ENCODE measurements around the gene CNOT4. TPM values are rescaled to one million over a fixed set of nuclear protein-coding genes. Genes with fewer than 3 reads are reported as not detected.

The CNOT4 gene
- polyA plus RNA-seq, 2 of the 4 experiments (the other 2 are of a cell fraction): 10.0 to 16.4 TPM

DNA sequence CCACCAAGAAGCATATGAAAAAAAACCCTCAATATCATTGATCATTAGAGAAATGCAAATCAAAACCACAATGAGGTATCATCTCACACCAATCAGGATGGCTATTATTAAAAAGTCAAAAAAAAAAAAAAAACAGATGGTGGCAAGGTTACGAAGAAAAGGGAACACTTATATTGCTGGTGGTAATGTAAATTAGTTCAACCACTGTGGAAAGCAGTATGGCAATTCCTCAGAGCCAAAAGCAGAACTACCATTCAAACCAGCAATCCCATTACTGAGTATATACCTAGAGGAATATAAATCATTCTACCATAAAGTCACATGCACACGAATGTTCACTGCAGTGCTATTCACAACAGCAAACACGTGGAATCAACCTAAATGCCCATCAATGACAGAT lies 46.0 kb downstream of the CNOT4 start:
- CTCF ChIA-PET: interaction anchor here (0.7 kb wide), 1 partner anchor 43 kb away, joined by 3 read pairs; no protein-coding TSS in a partner anchor
- no peak for FAIRE-seq
- Histone ChIP-seq H3K9me3 (no peaks in the 10 kb centered on the region), H3K4me2 (no peak overlapping the region), H3K27ac (no peak overlapping the region), H3K4me3 (no peak overlapping the region), H3K4me1 (peaks cover 17% of the 10 kb centered on the region)
- DNase-seq (ENCODE audit: low read depth in 1 of 2, low spot score in 1 of 2): no peak
- POLR2A ChIA-PET: interaction anchor here (0.7 kb wide), 1 partner anchor 45 kb away, joined by 5 read pairs; no protein-coding TSS in a partner anchor
- TF ChIP-seq, protein P1, sequence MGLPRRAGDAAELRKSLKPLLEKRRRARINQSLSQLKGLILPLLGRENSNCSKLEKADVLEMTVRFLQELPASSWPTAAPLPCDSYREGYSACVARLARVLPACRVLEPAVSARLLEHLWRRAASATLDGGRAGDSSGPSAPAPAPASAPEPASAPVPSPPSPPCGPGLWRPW (IDR thresholded peaks at IDR 0.05): no peak
- TF ChIP-seq HOXA7 (CRISPR knock-in tag; IDR thresholded peaks at IDR 0.05) (no peak), POLR2AphosphoS2 (conservative IDR thresholded peaks at IDR 0.05; ENCODE audit: low read length) (no peak), GATA3 (IDR thresholded peaks at IDR 0.05; ENCODE audit: borderline replicate concordance) (no peak), FOSB (CRISPR knock-in tag; IDR thresholded peaks at IDR 0.05) (no peak), PHF8 (IDR thresholded peaks at IDR 0.05; ENCODE audit: borderline replicate concordance, low read depth) (no peak), CHD2 (IDR thresholded peaks at IDR 0.05; ENCODE audit: low read length, partially characterized antibody) (no peak), EHMT2 (IDR thresholded peaks at IDR 0.05; ENCODE audit: low read depth) (no peak), NFE2L2 (conservative IDR thresholded peaks at IDR 0.05; ENCODE audit: low read length) (no peak), CBX2 (IDR thresholded peaks at IDR 0.05; ENCODE audit: borderline replicate concordance, low read depth) (no peak), FOXS1 (CRISPR knock-in tag; IDR thresholded peaks at IDR 0.05) (no peak), ZC3H11A (IDR thresholded peaks at IDR 0.05) (no peak), TP53 (CRISPR knock-in tag; IDR thresholded peaks at IDR 0.05) (no peak), ZNF302 (CRISPR knock-in tag; IDR thresholded peaks at IDR 0.05) (no peak), ZFP36 (IDR thresholded peaks at IDR 0.05; ENCODE audit: borderline replicate concordance, partially characterized antibody) (no peak)
- TF ChIP-seq, protein P2, sequence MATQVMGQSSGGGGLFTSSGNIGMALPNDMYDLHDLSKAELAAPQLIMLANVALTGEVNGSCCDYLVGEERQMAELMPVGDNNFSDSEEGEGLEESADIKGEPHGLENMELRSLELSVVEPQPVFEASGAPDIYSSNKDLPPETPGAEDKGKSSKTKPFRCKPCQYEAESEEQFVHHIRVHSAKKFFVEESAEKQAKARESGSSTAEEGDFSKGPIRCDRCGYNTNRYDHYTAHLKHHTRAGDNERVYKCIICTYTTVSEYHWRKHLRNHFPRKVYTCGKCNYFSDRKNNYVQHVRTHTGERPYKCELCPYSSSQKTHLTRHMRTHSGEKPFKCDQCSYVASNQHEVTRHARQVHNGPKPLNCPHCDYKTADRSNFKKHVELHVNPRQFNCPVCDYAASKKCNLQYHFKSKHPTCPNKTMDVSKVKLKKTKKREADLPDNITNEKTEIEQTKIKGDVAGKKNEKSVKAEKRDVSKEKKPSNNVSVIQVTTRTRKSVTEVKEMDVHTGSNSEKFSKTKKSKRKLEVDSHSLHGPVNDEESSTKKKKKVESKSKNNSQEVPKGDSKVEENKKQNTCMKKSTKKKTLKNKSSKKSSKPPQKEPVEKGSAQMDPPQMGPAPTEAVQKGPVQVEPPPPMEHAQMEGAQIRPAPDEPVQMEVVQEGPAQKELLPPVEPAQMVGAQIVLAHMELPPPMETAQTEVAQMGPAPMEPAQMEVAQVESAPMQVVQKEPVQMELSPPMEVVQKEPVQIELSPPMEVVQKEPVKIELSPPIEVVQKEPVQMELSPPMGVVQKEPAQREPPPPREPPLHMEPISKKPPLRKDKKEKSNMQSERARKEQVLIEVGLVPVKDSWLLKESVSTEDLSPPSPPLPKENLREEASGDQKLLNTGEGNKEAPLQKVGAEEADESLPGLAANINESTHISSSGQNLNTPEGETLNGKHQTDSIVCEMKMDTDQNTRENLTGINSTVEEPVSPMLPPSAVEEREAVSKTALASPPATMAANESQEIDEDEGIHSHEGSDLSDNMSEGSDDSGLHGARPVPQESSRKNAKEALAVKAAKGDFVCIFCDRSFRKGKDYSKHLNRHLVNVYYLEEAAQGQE (IDR thresholded peaks at IDR 0.05): no peak
- ATAC-seq: no peak
- WGBS (ENCODE audit: missing lambda C conversion rate): 97% methylated on average over 3 of the region's 3 CpGs

DNA sequence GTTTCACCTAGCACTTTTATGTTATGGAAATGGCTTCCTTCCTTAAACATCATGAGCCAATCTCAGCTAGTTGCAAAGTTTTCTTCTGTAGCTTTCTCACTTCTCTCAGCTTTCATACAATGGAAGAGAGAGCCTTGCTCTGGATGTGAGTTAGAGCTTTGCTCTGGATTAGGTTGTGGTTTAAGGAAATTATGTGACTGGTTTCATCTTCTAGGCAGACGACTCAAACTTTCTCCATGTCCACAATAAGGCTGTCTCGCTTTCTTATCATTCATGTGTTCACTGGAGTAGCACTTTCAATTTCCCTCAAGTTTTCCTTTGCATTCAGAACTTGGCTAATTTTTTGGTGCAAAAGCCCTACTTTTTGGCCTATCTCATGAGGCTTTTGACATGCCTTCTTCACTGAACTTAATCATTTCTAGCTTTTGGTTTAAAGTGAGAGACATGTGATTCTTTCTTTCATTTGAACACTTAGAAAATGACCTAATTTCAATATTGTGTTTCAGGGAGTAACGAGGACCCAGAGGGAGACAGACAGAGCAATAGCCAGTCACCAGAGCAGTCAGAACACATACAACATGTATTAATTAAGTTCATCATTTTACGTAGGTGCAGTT lies 49.8 kb downstream of the CNOT4 start:
- ChIA-PET POLR2A (no interaction called here), CTCF (interaction anchor here (0.7 to 1.7 kb wide), 4 partner anchors 11 to 186 kb away, joined by 3 to 4 read pairs (median 3); no protein-coding TSS in a partner anchor)
- Histone ChIP-seq H3K9me3 (no peaks in the 10 kb centered on the region), H3K4me3 (no peak overlapping the region), H3K27ac (no peak overlapping the region), H3K4me2 (no peak overlapping the region), H3K4me1 (no peaks in the 10 kb centered on the region)
- ATAC-seq (no peak), DNase-seq (ENCODE audit: low read depth in 1 of 2, low spot score in 1 of 2) (no peak), FAIRE-seq (no peak)
- TF ChIP-seq RNF2 (IDR thresholded peaks at IDR 0.05; ENCODE audit: borderline replicate concordance, low read depth): no peak
- TF ChIP-seq EHF (CRISPR knock-in tag; IDR thresholded peaks at IDR 0.05): no peak
- no peak for TF ChIP-seq RARB (CRISPR knock-in tag; IDR thresholded peaks at IDR 0.05)
- WGBS (ENCODE audit: missing lambda C conversion rate): 93% methylated on average over 4 of the region's 4 CpGs

DNA sequence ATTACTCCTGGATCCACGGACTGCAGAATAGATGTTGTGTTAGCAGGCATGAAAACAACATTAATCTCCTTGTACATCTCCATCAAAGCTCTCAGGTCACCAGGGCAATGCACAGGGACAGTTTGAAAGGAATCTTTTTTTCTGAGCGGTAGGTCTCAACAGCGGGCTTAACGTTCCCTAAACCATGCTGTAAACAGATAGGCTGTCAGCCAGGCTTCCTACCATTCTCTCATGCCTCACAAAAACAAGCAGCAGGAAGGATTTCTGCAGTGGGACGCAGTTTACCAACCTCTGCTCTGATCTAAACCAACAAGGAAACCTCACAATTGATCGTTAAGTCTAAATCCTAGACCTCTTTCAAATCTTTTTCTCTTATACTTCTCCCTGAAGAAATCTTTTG lies 50.8 kb downstream of the CNOT4 start:
- 80% methylated on average over 6 of the region's 6 CpGs for WGBS (ENCODE audit: missing lambda C conversion rate)
- H3K27ac ChIP-seq: no peak overlapping the region
- FAIRE-seq: no peak
- no peak for DNase-seq (ENCODE audit: low read depth in 1 of 2, low spot score in 1 of 2)
- H3K4me2 ChIP-seq: no peak overlapping the region
- ATAC-seq: no peak
- POLR2A ChIA-PET: no interaction called here
- CTCF ChIA-PET: interaction anchor here (1.6 kb wide), 1 partner anchor 185 kb away, joined by 4 read pairs; no protein-coding TSS in a partner anchor
- H3K9me3 ChIP-seq: no peaks in the 10 kb centered on the region
- H3K4me1 ChIP-seq: no peaks in the 10 kb centered on the region
- no peak overlapping the region for H3K4me3 ChIP-seq
- no peak for TF ChIP-seq PHF8 (IDR thresholded peaks at IDR 0.05; ENCODE audit: borderline replicate concordance, low read depth)
- no peak for TF ChIP-seq E2F6 (IDR thresholded peaks at IDR 0.05; ENCODE audit: borderline replicate concordance, low read depth)
- TF ChIP-seq MAFK (IDR thresholded peaks at IDR 0.05; ENCODE audit: partially characterized antibody): no peak
- no peak for TF ChIP-seq HOXB13 (CRISPR knock-in tag; IDR thresholded peaks at IDR 0.05; ENCODE audit: low read depth)
- TF ChIP-seq TFCP2L1 (CRISPR knock-in tag; IDR thresholded peaks at IDR 0.05): no peak
- TF ChIP-seq JUN (IDR thresholded peaks at IDR 0.05): no peak
- TF ChIP-seq HEYL (CRISPR knock-in tag; IDR thresholded peaks at IDR 0.05): no peak
- TF ChIP-seq HMGXB4 (CRISPR knock-in tag; IDR thresholded peaks at IDR 0.05; ENCODE audit: borderline replicate concordance): no peak
- TF ChIP-seq TP53 (CRISPR knock-in tag; IDR thresholded peaks at IDR 0.05): no peak
- TF ChIP-seq GATA3 (IDR thresholded peaks at IDR 0.05; ENCODE audit: borderline replicate concordance): no peak
- no peak for TF ChIP-seq ZFP36 (IDR thresholded peaks at IDR 0.05; ENCODE audit: borderline replicate concordance, partially characterized antibody)
- TF ChIP-seq FOSB (CRISPR knock-in tag; IDR thresholded peaks at IDR 0.05): no peak
- TF ChIP-seq RCOR1 (IDR thresholded peaks at IDR 0.05; ENCODE audit: low read depth, low read length): no peak
- no peak for TF ChIP-seq MYC (IDR thresholded peaks at IDR 0.05; ENCODE audit: borderline replicate concordance, low read length)
